IMR-90 (cell line): Measurements from ENCODE around the gene SLC19A1. TPM values are rescaled to one million over a fixed set of nuclear protein-coding genes. Genes with fewer than 3 reads are reported as not detected.

Experiments
- ATAC-seq: fragments of 200-7000 bp; cut with Tn5 transposase; 2 replicates; pipeline ENCODE4 v1.9.1; 2020; ENCODE audit warnings: low read depth, mild to moderate bottlenecking, moderate library complexity
- BruUV-seq: library from RNA; stranded (reverse); fragments of 400-500 nt; replicated peaks from 2 replicates; lab custom pipeline; 2021; lab: Mats Ljungman, UMichigan
- CTCF ChIA-PET: fragments of 300-600 bp; formaldehyde crosslinking; extraction: SDS; loops from one replicate; lab custom pipeline; 2021; ENCODE audit warnings: antibody characterized with exemption; lab: Yijun Ruan, JAX
- POLR2A ChIA-PET: fragments of 300-600 bp; sonication (Branson Sonifier 250); formaldehyde crosslinking; loops from one replicate; lab custom pipeline; 2022; ENCODE audit warnings: antibody characterized with exemption; ENCODE audit not compliant: unreplicated experiment; lab: Charles Lee
- DNase-seq: peaks from one replicate; pipeline ENCODE4 v3.0.0; 2013
- H2AFZ ChIP-seq: replicated peaks from 2 replicates; pipeline ENCODE3; 2013; ENCODE audit warnings: low read length, mild to moderate bottlenecking; ENCODE audit not compliant: poor library complexity
- H2AK5ac ChIP-seq: 2 replicates; pipeline ENCODE4 v1.6.1; 2013; ENCODE audit warnings: low read depth, low read length, inconsistent platforms
- H2AK9ac ChIP-seq: replicated peaks from 2 replicates; pipeline ENCODE3; 2013; ENCODE audit warnings: mild to moderate bottlenecking, low read depth, low read length, moderate library complexity; ENCODE audit not compliant: poor library complexity
- H2BK120ac ChIP-seq: 2 replicates; pipeline ENCODE4 v1.6.1; 2013; ENCODE audit warnings: low read depth, low read length, inconsistent platforms
- H2BK15ac ChIP-seq: 3 replicates; pipeline ENCODE4 v1.6.1; 2013; ENCODE audit warnings: low read depth, low read length, inconsistent platforms
- H2BK20ac ChIP-seq: 2 replicates; pipeline ENCODE4 v1.6.1; 2013; ENCODE audit warnings: low read depth, mild to moderate bottlenecking, inconsistent platforms, low read length, moderate library complexity
- H2BK5ac ChIP-seq: 2 replicates; pipeline ENCODE4 v1.6.1; 2013; ENCODE audit warnings: mild to moderate bottlenecking, low read depth, low read length, inconsistent platforms; ENCODE audit not compliant: poor library complexity, severe bottlenecking
- H3K14ac ChIP-seq: replicated peaks from 2 replicates; pipeline ENCODE4 v1.6.1; 2013; ENCODE audit warnings: low read depth, low read length, inconsistent platforms
- H3K18ac ChIP-seq: 2 replicates; pipeline ENCODE4 v1.6.1; 2013; ENCODE audit warnings: low read depth, low read length, control low read depth
- H3K23ac ChIP-seq: 2 replicates; pipeline ENCODE4 v1.6.1; 2013; ENCODE audit warnings: low read depth, low read length, inconsistent platforms
- H3K27ac ChIP-seq: 2 replicates; pipeline ENCODE4 v1.5.1; 2013; ENCODE audit warnings: mild to moderate bottlenecking, control low read depth, low read length; ENCODE audit not compliant: insufficient read depth
- H3K27me3 ChIP-seq: 2 replicates; pipeline ENCODE4 v1.6.1; 2013; ENCODE audit warnings: low read length; ENCODE audit not compliant: control insufficient read depth, insufficient read depth
- H3K36me3 ChIP-seq: 2 replicates; pipeline ENCODE4 v1.6.1; 2013; ENCODE audit warnings: low read length, mixed read lengths; ENCODE audit not compliant: control insufficient read depth, insufficient read depth
- H3K4ac ChIP-seq: 2 replicates; pipeline ENCODE4 v1.6.1; 2013; ENCODE audit warnings: low read depth, low read length, inconsistent platforms
- H3K4me1 ChIP-seq: 2 replicates; pipeline ENCODE4 v1.6.1; 2013; ENCODE audit warnings: low read length, mixed read lengths; ENCODE audit not compliant: control insufficient read depth, insufficient read depth
- H3K4me2 ChIP-seq: 2 replicates; pipeline ENCODE4 v1.6.1; 2013; ENCODE audit warnings: low read depth, mild to moderate bottlenecking, control low read depth, low read length, moderate library complexity
- H3K4me3 ChIP-seq: 2 replicates; pipeline ENCODE4 v1.5.1; 2013; ENCODE audit warnings: low read depth, mild to moderate bottlenecking, control low read depth, low read length, moderate library complexity; ENCODE audit not compliant: insufficient read depth
- H3K56ac ChIP-seq: 2 replicates; pipeline ENCODE4 v1.6.1; 2013; ENCODE audit warnings: low read length, inconsistent platforms; ENCODE audit not compliant: insufficient read depth; ENCODE audit errors: extremely low read depth
- H3K79me1 ChIP-seq, 2 experiments: 2 replicates each; pipeline ENCODE4 v1.6.1; 2013; ENCODE audit warnings: low read length in 2 of 2, inconsistent platforms in 1 of 2, low read depth in 1 of 2
- H3K9ac ChIP-seq: 2 replicates; pipeline ENCODE4 v1.6.1; 2013; ENCODE audit warnings: low read depth, low read length, control low read depth
- H3K9me1 ChIP-seq: 2 replicates; pipeline ENCODE4 v1.6.1; 2013; ENCODE audit warnings: low read length, inconsistent platforms; ENCODE audit not compliant: insufficient read depth
- H3K9me3 ChIP-seq: 2 replicates; pipeline ENCODE4 v1.6.1; 2013; ENCODE audit warnings: low read length; ENCODE audit not compliant: control insufficient read depth, insufficient read depth
- H4K20me1 ChIP-seq: 2 replicates; pipeline ENCODE4 v1.6.1; 2013; ENCODE audit warnings: low read length, inconsistent platforms; ENCODE audit not compliant: insufficient read depth
- H4K5ac ChIP-seq: 2 replicates; pipeline ENCODE4 v1.6.1; 2013; ENCODE audit warnings: mild to moderate bottlenecking, low read depth, low read length, control low read depth
- H4K8ac ChIP-seq, 2 experiments: 2 replicates each; pipeline ENCODE4 v1.6.1; 2013; ENCODE audit warnings: low read depth in 2 of 2, low read length in 2 of 2, control low read depth in 1 of 2, inconsistent platforms in 1 of 2
- H4K91ac ChIP-seq: 2 replicates; pipeline ENCODE4 v1.6.1; 2013; ENCODE audit warnings: low read depth, low read length, inconsistent platforms; ENCODE audit not compliant: insufficient read depth
- BHLHE40 ChIP-seq: fragments of 150-350 bp; IDR thresholded peaks from 2 replicates; pipeline ENCODE4 v1.6.1; 2016; ENCODE audit warnings: mild to moderate bottlenecking, low read depth, low read length
- CEBPB ChIP-seq: IDR thresholded peaks from 2 replicates; pipeline ENCODE4 v1.6.1; 2012; ENCODE audit warnings: low read depth, low read length, improper control_type of control experiment
- CHD1 ChIP-seq: IDR thresholded peaks from 2 replicates; pipeline ENCODE4 v1.6.1; 2012; ENCODE audit warnings: low read depth, low read length, improper control_type of control experiment
- CTCF ChIP-seq: conservative IDR thresholded peaks from 2 replicates; pipeline ENCODE4 v1.5.1; 2012; ENCODE audit warnings: mild to moderate bottlenecking, low read depth, low read length, improper control_type of control experiment
- ELK1 ChIP-seq: fragments of 150-350 bp; IDR thresholded peaks from 2 replicates; pipeline ENCODE4 v1.6.1; 2016; ENCODE audit warnings: low read depth, mild to moderate bottlenecking, low read length, moderate library complexity, borderline replicate concordance
- FOS ChIP-seq: fragments of 150-350 bp; IDR thresholded peaks from 2 replicates; pipeline ENCODE4 v1.6.1; 2016; ENCODE audit warnings: low read depth, low read length
- MAFK ChIP-seq: IDR thresholded peaks from 2 replicates; pipeline ENCODE4 v1.6.1; 2012; ENCODE audit warnings: low read depth, low read length, improper control_type of control experiment
- MAZ ChIP-seq: IDR thresholded peaks from 2 replicates; pipeline ENCODE4 v1.6.1; 2012; ENCODE audit warnings: low read depth, mild to moderate bottlenecking, low read length, improper control_type of control experiment, moderate library complexity, borderline replicate concordance
- MXI1 ChIP-seq: IDR thresholded peaks from 2 replicates; pipeline ENCODE4 v1.6.1; 2012; ENCODE audit warnings: low read depth, mild to moderate bottlenecking, low read length, moderate library complexity, borderline replicate concordance
- NFE2L2 ChIP-seq: fragments of 150-350 bp; IDR thresholded peaks from 2 replicates; pipeline ENCODE4 v1.6.1; 2016; ENCODE audit warnings: low read depth, mild to moderate bottlenecking, low read length
- RAD21 ChIP-seq: IDR thresholded peaks from 2 replicates; pipeline ENCODE4 v1.6.1; 2012; ENCODE audit warnings: low read length, improper control_type of control experiment
- RCOR1 ChIP-seq: IDR thresholded peaks from 2 replicates; pipeline ENCODE4 v1.6.1; 2012; ENCODE audit warnings: mild to moderate bottlenecking, low read length, improper control_type of control experiment; ENCODE audit not compliant: insufficient replicate concordance
- RFX5 ChIP-seq: IDR thresholded peaks from 2 replicates; pipeline ENCODE4 v1.8.0; 2012; ENCODE audit warnings: low read depth, mild to moderate bottlenecking, low read length, moderate library complexity
- USF2 ChIP-seq: fragments of 150-350 bp; IDR thresholded peaks from 2 replicates; pipeline ENCODE4 v1.6.1; 2017; ENCODE audit warnings: mild to moderate bottlenecking, antibody characterized with exemption, low read length, low read depth
- WGBS, 2 experiments: methylation state at CpG; one replicate each; pipeline versions ENCODE4 v1.1.5 to v1.1.7; 2013; ENCODE audit warnings: missing lambda C conversion rate in 2 of 2; ENCODE audit not compliant: insufficient read length in 1 of 2; ENCODE audit errors: extremely low coverage in 2 of 2; 5-methylcytosine and 5-hydroxymethylcytosine counted together
- dilution Hi-C: fragments of 300-500 bp; cut with HindIII; formaldehyde crosslinking; loops from one replicate; pipeline ENCODE4 v1.14.3; 2018; ENCODE audit warnings: low sequenced_read_pairs; ENCODE audit not compliant: unreplicated experiment
- in situ Hi-C: fragments of 300-500 bp; cut with MboI; formaldehyde crosslinking; loops from 3 replicates; pipeline ENCODE4 v1.14.3; 2019; ENCODE audit warnings: low sequenced_read_pairs, inconsistent platforms, mixed read lengths
- intact Hi-C: fragments of 100-400 bp; cut with micrococcal nuclease; formaldehyde crosslinking; loops from 2 replicates; pipeline ENCODE4 v1.10.0; 2022
- polyA plus RNA-seq, 3 experiments: library from polyadenylated mRNA; depleted of rRNA; stranded (reverse); fragments of >200 nt; gene quantifications; 2 replicates each; pipeline ENCODE4 v1.2.3, GENCODE V29; 2012; ENCODE audit warnings: low replicate concordance in 1 of 3
- total RNA-seq: library from RNA; depleted of rRNA; stranded (reverse); fragments of >200 nt; gene quantifications from 2 replicates; pipeline ENCODE4 v1.2.3, GENCODE V29; 2012

SLC19A1 gene
- total and polyA plus RNA-seq, 2 of the 4 experiments (the other 2 are of a cell fraction), result 2.2 to 16.2 TPM

- Histone ChIP-seq H2BK15ac (0 out of 3 replicates have a peak overlapping the region, but pooled peaks have one; percentile 6), H3K9me1 (peaks cover 19% of the 10 kb centered on the region), H3K36me3 (peaks cover 62% of the 10 kb centered on the region), H2BK120ac (no peak overlapping the region), H3K4me2 (no peak overlapping the region), H3K14ac (no peak overlapping the region), H4K5ac (no peak overlapping the region), H2BK20ac (no peak overlapping the region), H3K79me1 (peaks cover 11 to 54% of the 10 kb centered on the region in 2 experiments; a peak in 3 of 4 replicates), H4K8ac (no peak overlapping the region), H3K23ac (no peak overlapping the region), H3K4me1 (peaks cover 20% of the 10 kb centered on the region), H3K27me3 (no peaks in the 10 kb centered on the region), H2BK5ac (peak overlapping the region; percentile 67), H3K9me3 (no peaks in the 10 kb centered on the region), H3K4ac (no peak overlapping the region), H3K4me3 (no peak overlapping the region), H3K18ac (no peak overlapping the region), H3K56ac (no peak overlapping the region), H2AK9ac (no peak overlapping the region), H4K20me1 (peaks cover 44% of the 10 kb centered on the region), H2AK5ac (peak overlapping the region; percentile 93; the same call in 1 of the 2 replicates), H4K91ac (no peak overlapping the region), H2AFZ (no peak overlapping the region), H3K9ac (no peak overlapping the region), H3K27ac (no peak overlapping the region)
- ChIA-PET CTCF (no interaction called here), POLR2A (no interaction called here)
- in situ Hi-C loops, result no loop called here
- dilution Hi-C loops, result no loop called here
- no TSS peak for BruUV-seq
- 92 to 100% methylated on average over 1 to 28 of the region's 53 CpGs for WGBS, 2 experiments
- intact Hi-C loops, result loop anchor here (5.0 kb wide), 2 partner anchors 346 to 446 kb away; no protein-coding TSS in a partner anchor
- DNase-seq (no peak), ATAC-seq (no peak)
- TF ChIP-seq RFX5, result no peak
- no peak for TF ChIP-seq USF2
- no peak for TF ChIP-seq CHD1
- TF ChIP-seq MXI1, result no peak
- TF ChIP-seq MAFK, result no peak
- no peak for TF ChIP-seq BHLHE40
- no peak for TF ChIP-seq RAD21
- TF ChIP-seq ELK1, result no peak
- no peak for TF ChIP-seq MAZ
- no peak for TF ChIP-seq NFE2L2
- TF ChIP-seq RCOR1, result no peak
- TF ChIP-seq CEBPB, result no peak
- TF ChIP-seq FOS, result no peak
- no peak for TF ChIP-seq CTCF
Observed at GRCh38 chr21:45475797-45476570, 66.3 kb downstream of the SLC19A1 start.
